BLaER1 treated with 17β-estradiol and CSF1 and Interleukin-3, amounts not matched to agents 10 nM and 100 nM (cell line): Measurements from ENCODE around the gene HLA-DMA.

Experiments used
- H3K27ac ChIP-seq, 11 experiments: shearing (Covaris generic); formaldehyde crosslinking; 2 replicates each; pipeline ENCODE4 v1.8.1; 2022
- H3K27me3 ChIP-seq, 11 experiments: shearing (Covaris generic); formaldehyde crosslinking; 2 replicates each; pipeline ENCODE4 v1.8.1; 2022
- H3K36me3 ChIP-seq, 11 experiments: shearing (Covaris generic); formaldehyde crosslinking; 2 replicates each; pipeline ENCODE4 v1.8.1; 2022
- H3K4me1 ChIP-seq, 10 experiments: shearing (Covaris generic); formaldehyde crosslinking; 2 replicates each; pipeline ENCODE4 v1.8.1; 2022
- H3K4me2 ChIP-seq, 11 experiments: shearing (Covaris generic); formaldehyde crosslinking; 2 replicates each; pipeline ENCODE4 v1.8.1; 2022
- H3K4me3 ChIP-seq, 10 experiments: shearing (Covaris generic); formaldehyde crosslinking; 2 replicates each; pipeline ENCODE4 v1.8.1; 2022
- H3K9ac ChIP-seq, 11 experiments: shearing (Covaris generic); formaldehyde crosslinking; 2 replicates each; pipeline ENCODE4 v1.8.1; 2022
- H3K9me3 ChIP-seq, 11 experiments: shearing (Covaris generic); formaldehyde crosslinking; replicated peaks in 1 of 11; 2 replicates each; pipeline ENCODE4 v1.8.1; 2022
- H4K20me1 ChIP-seq, 11 experiments: shearing (Covaris generic); formaldehyde crosslinking; 2 replicates each; pipeline ENCODE4 v1.8.1; 2022
- Cebpa-rat ChIP-seq, 11 experiments: shearing (Covaris generic); IDR thresholded peaks; 2 replicates each; pipeline ENCODE4 v1.8.1; 2022

The HLA-DMA gene

GRCh38 chr6:32983964-32984621 lies 31.2 kb upstream of the HLA-DMA start:
- no peak overlapping the region; a peak in 1 of 22 replicates for H3K27ac ChIP-seq

DNA sequence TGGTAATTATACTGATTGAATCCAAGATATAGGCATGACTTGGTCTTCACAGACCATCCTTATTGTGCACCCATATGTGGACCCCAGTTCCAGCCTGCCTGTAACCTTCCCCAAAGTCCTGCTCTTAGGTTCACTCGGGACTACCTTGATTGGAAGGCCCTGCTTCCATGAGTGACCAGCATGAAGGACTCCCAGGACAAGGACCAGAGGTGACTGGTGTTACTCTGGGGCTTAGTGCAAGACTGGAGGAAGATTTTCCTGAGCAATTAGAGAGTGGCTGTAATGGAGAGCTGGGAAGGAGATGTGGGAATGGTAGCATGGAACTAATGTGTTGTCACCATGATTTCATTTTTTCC lies 30.6 kb upstream of the HLA-DMA start:
- H3K9me3 ChIP-seq: no peaks in the 10 kb centered on the region
- no peak overlapping the region for H3K4me2 ChIP-seq
- H3K27me3 ChIP-seq: no peaks in the 10 kb centered on the region
- H3K4me3 ChIP-seq: no peak overlapping the region
- H4K20me1 ChIP-seq: peaks cover 61 to 66% (median 62%) of the 10 kb centered on the region in 11 experiments
- no peak for TF ChIP-seq Cebpa-rat (IDR thresholded peaks at IDR 0.05)
- peaks cover 49 to 53% (median 52%) of the 10 kb centered on the region in 11 experiments for H3K36me3 ChIP-seq
- H3K4me1 ChIP-seq: peaks cover 8 to 45% (median 19%) of the 10 kb centered on the region in 10 experiments; a peak in 19 of 20 replicates
- H3K9ac ChIP-seq: peak overlapping the region in 1 of 11 experiments; percentile 28; a peak in 1 of 22 replicates
- no peak overlapping the region; a peak in 1 of 22 replicates for H3K27ac ChIP-seq

More at GRCh38 chr6:32983964-32984621, 31.2 kb upstream of the HLA-DMA start:
- Histone ChIP-seq H3K4me3 (no peak overlapping the region), H3K9me3 (no peaks in the 10 kb centered on the region), H3K36me3 (peaks cover 43 to 47% (median 45%) of the 10 kb centered on the region in 11 experiments), H3K27me3 (no peaks in the 10 kb centered on the region), H4K20me1 (peaks cover 55 to 60% (median 56%) of the 10 kb centered on the region in 11 experiments), H3K4me1 (peaks cover 5 to 38% (median 14%) of the 10 kb centered on the region in 10 experiments; a peak in 16 of 20 replicates), H3K4me2 (no peak overlapping the region), H3K9ac (peak overlapping the region in 1 of 11 experiments; percentile 9; a peak in 1 of 22 replicates)
- TF ChIP-seq Cebpa-rat (IDR thresholded peaks at IDR 0.05): no peak

- Histone ChIP-seq H3K36me3 (peaks cover 55 to 59% (median 57%) of the 10 kb centered on the region in 11 experiments), H3K4me1 (peaks cover 10 to 48% (median 24%) of the 10 kb centered on the region in 10 experiments), H3K27ac (0 out of 22 replicates have a peak overlapping the region, but pooled peaks of 1 of the 11 experiments have one; percentile 18), H3K9me3 (no peaks in the 10 kb centered on the region), H4K20me1 (peaks cover 67 to 72% (median 68%) of the 10 kb centered on the region in 11 experiments), H3K4me3 (no peak overlapping the region), H3K9ac (peak overlapping the region in 1 of 11 experiments; percentile 28; a peak in 1 of 22 replicates), H3K27me3 (no peaks in the 10 kb centered on the region), H3K4me2 (no peak overlapping the region)
- TF ChIP-seq Cebpa-rat (IDR thresholded peaks at IDR 0.05): no peak
Measured at GRCh38 chr6:32982702-32983492, 30.0 kb upstream of the HLA-DMA start.

GRCh38 chr6:32982084-32982701 lies 29.3 kb upstream of the HLA-DMA start:
- peaks cover 16 to 52% (median 31%) of the 10 kb centered on the region in 10 experiments for H3K4me1 ChIP-seq
- H3K36me3 ChIP-seq: peaks cover 62 to 66% (median 64%) of the 10 kb centered on the region in 11 experiments
- H3K27me3 ChIP-seq: no peaks in the 10 kb centered on the region
- peaks cover 74 to 79% (median 75%) of the 10 kb centered on the region in 11 experiments for H4K20me1 ChIP-seq
- H3K9ac ChIP-seq: no peak overlapping the region
- H3K4me2 ChIP-seq: no peak overlapping the region
- no peaks in the 10 kb centered on the region for H3K9me3 ChIP-seq
- no peak for TF ChIP-seq Cebpa-rat (IDR thresholded peaks at IDR 0.05)
- no peak overlapping the region for H3K27ac ChIP-seq
- H3K4me3 ChIP-seq: no peak overlapping the region

- no peak for TF ChIP-seq Cebpa-rat (IDR thresholded peaks at IDR 0.05)
- Histone ChIP-seq H3K27ac (no peak overlapping the region), H3K4me2 (no peak overlapping the region; a peak in 1 of 22 replicates), H3K9ac (0 out of 22 replicates have a peak overlapping the region, but pooled peaks of 1 of the 11 experiments have one; percentile 28), H3K27me3 (no peaks in the 10 kb centered on the region), H3K4me1 (peaks cover 32 to 68% (median 48%) of the 10 kb centered on the region in 10 experiments), H3K9me3 (no peaks in the 10 kb centered on the region), H3K36me3 (peaks cover 78 to 82% (median 81%) of the 10 kb centered on the region in 11 experiments), H3K4me3 (no peak overlapping the region), H4K20me1 (peaks cover 91 to 95% (median 92%) of the 10 kb centered on the region in 11 experiments)
Measured at GRCh38 chr6:32980488-32981038, 27.7 kb upstream of the HLA-DMA start.

- H3K4me2 ChIP-seq: peak overlapping the region in 1 of 11 experiments; percentile 10; a peak in 3 of 22 replicates
- H3K4me3 ChIP-seq: no peak overlapping the region
- H3K27ac ChIP-seq: no peak overlapping the region
- peaks cover 97 to 100% (median 98%) of the 10 kb centered on the region in 11 experiments for H4K20me1 ChIP-seq
- no peaks in the 10 kb centered on the region for H3K27me3 ChIP-seq
- no peaks in the 10 kb centered on the region for H3K9me3 ChIP-seq
- H3K9ac ChIP-seq: peak overlapping the region in 3 of 11 experiments; percentile 14 to 28 (median 22); a peak in 5 of 22 replicates
- peaks cover 39 to 75% (median 54%) of the 10 kb centered on the region in 10 experiments for H3K4me1 ChIP-seq
- H3K36me3 ChIP-seq: peaks cover 85 to 89% (median 87%) of the 10 kb centered on the region in 11 experiments
- TF ChIP-seq Cebpa-rat (IDR thresholded peaks at IDR 0.05): no peak
Measured at GRCh38 chr6:32979720-32980487, 27.0 kb upstream of the HLA-DMA start.

DNA sequence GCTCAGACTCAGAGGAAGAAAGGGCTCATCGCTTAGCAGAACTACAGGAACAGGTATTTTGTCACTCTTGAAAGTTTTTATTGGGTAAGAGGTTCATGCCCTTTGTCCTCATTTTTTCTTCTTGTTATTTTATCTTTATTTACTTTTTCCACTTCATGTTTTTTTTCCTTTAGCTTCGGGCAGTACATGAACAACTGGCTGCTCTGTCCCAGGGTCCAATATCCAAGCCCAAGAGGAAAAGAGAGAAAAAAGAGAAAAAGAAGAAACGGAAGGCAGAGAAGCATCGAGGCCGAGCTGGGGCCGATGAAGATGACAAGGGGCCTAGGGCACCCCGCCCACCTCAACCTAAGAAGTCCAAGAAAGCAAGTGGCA lies 25.0 kb upstream of the HLA-DMA start:
- no peak for TF ChIP-seq Cebpa-rat (IDR thresholded peaks at IDR 0.05)

More for the DNA sequence above, 25.0 kb upstream of the HLA-DMA start:
- H3K36me3 ChIP-seq: peaks cover 99 to 100% (median 100%) of the 10 kb centered on the region in 11 experiments
- H3K9ac ChIP-seq: peak overlapping the region in 4 of 11 experiments; percentile 2 to 15 (median 8); a peak in 3 of 22 replicates
- no peaks in the 10 kb centered on the region for H3K27me3 ChIP-seq
- H3K4me3 ChIP-seq: peak overlapping the region in 2 of 10 experiments; percentile 13 to 23; a peak in 1 of 20 replicates
- H3K27ac ChIP-seq: no peak overlapping the region
- peaks cover 100% of the 10 kb centered on the region in 11 experiments for H4K20me1 ChIP-seq
- peaks cover 39 to 70% (median 55%) of the 10 kb centered on the region in 10 experiments for H3K4me1 ChIP-seq
- H3K9me3 ChIP-seq: peaks cover 0 to 6% (median 1%) of the 10 kb centered on the region in 11 experiments; a peak in 10 of 22 replicates
- H3K4me2 ChIP-seq: peak overlapping the region in 9 of 11 experiments; percentile 85 to 99 (median 96); a peak in 16 of 22 replicates
